Measurements from ENCODE around the gene OLFM4. TPM values are rescaled to one million over a fixed set of nuclear protein-coding genes. Genes with fewer than 3 reads are reported as not detected.

Gene OLFM4, protein sequence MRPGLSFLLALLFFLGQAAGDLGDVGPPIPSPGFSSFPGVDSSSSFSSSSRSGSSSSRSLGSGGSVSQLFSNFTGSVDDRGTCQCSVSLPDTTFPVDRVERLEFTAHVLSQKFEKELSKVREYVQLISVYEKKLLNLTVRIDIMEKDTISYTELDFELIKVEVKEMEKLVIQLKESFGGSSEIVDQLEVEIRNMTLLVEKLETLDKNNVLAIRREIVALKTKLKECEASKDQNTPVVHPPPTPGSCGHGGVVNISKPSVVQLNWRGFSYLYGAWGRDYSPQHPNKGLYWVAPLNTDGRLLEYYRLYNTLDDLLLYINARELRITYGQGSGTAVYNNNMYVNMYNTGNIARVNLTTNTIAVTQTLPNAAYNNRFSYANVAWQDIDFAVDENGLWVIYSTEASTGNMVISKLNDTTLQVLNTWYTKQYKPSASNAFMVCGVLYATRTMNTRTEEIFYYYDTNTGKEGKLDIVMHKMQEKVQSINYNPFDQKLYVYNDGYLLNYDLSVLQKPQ
- not detected for total RNA-seq
- 0 to 0.12 reads per million in 2 donors for total RNA-seq

DNA sequence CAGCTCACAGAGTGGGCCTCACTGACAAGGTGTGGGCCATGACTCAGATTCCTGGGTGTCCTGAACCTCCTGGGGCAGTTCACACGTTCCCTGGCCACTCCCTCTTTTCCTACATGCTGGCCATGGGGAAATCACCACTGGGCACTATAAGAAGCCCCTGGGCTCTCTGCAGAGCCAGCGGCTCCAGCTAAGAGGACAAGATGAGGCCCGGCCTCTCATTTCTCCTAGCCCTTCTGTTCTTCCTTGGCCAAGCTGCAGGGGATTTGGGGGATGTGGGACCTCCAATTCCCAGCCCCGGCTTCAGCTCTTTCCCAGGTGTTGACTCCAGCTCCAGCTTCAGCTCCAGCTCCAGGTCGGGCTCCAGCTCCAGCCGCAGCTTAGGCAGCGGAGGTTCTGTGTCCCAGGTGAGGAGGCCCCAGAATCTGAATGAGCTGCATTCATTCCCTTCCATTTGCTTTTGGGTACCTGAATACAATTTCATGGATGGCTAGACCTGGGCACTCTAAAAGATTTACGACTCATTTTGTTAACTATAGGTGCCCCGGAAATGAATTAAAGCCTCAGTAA lies at the start of gene OLFM4:
Gene OLFM4, plus strand, starts transcription at position 177 of the 567 bp plus-strand sequence. Its CDS starts 24 bp downstream, at position 201.
- no peak within 1 kb of the TSS for H3K4me3 Mint-ChIP-seq
- no peak within 1 kb of the TSS for H3K27ac Mint-ChIP-seq
- ATAC-seq (no peak), DNase-seq (no peak)
- no peaks in the 10 kb centered on the region for H3K4me1 Mint-ChIP-seq
- H3K9me3 ChIP-seq (ENCODE audit: control insufficient read depth, low read length, poor library complexity, severe bottlenecking): no peaks in the 10 kb centered on the region
- H3K27me3 Mint-ChIP-seq: peaks cover 38% of the 10 kb centered on the region
- no peaks in the 10 kb centered on the region for H3K36me3 Mint-ChIP-seq (ENCODE audit: low read depth)

DNA sequence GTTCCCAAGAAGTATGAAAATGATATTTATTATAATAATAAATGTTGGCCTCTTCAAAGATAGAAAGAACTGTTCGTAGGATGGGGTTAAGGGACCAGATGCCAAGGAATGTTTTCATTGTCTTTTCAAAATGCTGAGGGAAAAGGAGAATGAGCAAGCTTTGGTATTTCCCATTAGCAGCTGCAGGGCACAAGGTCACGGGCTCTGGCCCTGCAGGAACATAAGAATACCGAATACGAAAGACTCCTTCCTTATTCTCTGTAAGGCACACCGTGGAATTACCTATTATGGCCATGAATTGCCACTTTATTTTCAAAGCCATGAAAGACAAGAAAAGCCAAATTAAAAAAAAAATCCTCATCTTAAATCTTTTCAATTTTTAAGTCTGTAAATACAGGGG lies 49.6 kb upstream of the OLFM4 start:
- no peaks in the 10 kb centered on the region for H3K9me3 ChIP-seq (ENCODE audit: control insufficient read depth, low read length, poor library complexity, severe bottlenecking)
- ATAC-seq (no peak), DNase-seq (no peak)
- no peaks in the 10 kb centered on the region for H3K36me3 Mint-ChIP-seq (ENCODE audit: low read depth)
- peaks cover 34% of the 10 kb centered on the region for H3K27me3 Mint-ChIP-seq
- H3K4me3 Mint-ChIP-seq: no peak overlapping the region
- H3K27ac Mint-ChIP-seq: no peak overlapping the region
- no peaks in the 10 kb centered on the region for H3K4me1 Mint-ChIP-seq

DNA sequence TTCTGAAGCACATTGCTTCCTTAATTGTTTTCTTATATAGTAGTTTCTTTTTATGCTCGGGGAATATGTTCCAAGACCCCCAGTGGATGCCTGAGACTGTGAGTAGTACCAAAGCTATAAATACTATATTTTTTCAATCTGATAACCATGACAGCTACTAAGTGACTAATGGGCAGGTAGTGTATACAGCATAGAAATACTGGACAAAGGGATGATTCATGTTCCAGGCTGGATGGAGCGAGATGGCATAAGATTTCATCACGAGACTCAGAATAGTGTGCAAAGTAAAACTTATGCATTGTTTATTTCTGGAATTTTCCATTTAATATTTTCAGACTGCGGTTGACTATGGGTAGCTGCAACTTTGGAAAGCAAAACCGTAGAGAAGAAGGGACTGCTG lies 47.9 kb upstream of the OLFM4 start:
- Mint-ChIP-seq H3K27ac (no peak overlapping the region), H3K36me3 (ENCODE audit: low read depth) (no peaks in the 10 kb centered on the region)

DNA sequence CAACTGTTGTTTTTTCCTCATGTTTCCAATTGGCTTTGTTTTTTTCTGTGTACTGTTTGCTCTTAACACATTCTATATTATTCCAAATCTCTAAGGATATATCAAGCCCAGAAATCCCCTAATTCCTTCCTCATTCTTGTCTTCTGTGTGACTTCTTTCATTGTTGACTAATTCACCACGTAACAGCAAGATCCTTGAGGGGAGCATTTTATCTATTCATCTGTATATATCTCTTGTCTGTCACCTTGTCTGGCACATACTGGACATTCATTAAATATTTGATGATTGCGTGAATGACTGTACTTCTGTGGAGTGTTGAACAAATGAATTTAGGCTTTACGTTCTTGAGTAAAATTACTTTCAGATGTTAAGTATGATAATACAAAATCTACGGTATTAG lies 44.8 kb upstream of the OLFM4 start:
- no peaks in the 10 kb centered on the region for H3K36me3 Mint-ChIP-seq (ENCODE audit: low read depth)
- no peak for DNase-seq
- ATAC-seq: no peak
- peaks cover 26% of the 10 kb centered on the region for H3K27me3 Mint-ChIP-seq
- H3K9me3 ChIP-seq (ENCODE audit: control insufficient read depth, low read length, poor library complexity, severe bottlenecking): no peaks in the 10 kb centered on the region
- H3K4me1 Mint-ChIP-seq: no peaks in the 10 kb centered on the region
- H3K4me3 Mint-ChIP-seq: no peak overlapping the region
- no peak overlapping the region for H3K27ac Mint-ChIP-seq

More for the DNA sequence above, 47.9 kb upstream of the OLFM4 start:
- H3K4me3 Mint-ChIP-seq: no peak overlapping the region
- no peaks in the 10 kb centered on the region for H3K9me3 ChIP-seq (ENCODE audit: control insufficient read depth, low read length, poor library complexity, severe bottlenecking)
- peaks cover 25% of the 10 kb centered on the region for H3K27me3 Mint-ChIP-seq
- DNase-seq (no peak), ATAC-seq (no peak)
- no peaks in the 10 kb centered on the region for H3K4me1 Mint-ChIP-seq

DNA sequence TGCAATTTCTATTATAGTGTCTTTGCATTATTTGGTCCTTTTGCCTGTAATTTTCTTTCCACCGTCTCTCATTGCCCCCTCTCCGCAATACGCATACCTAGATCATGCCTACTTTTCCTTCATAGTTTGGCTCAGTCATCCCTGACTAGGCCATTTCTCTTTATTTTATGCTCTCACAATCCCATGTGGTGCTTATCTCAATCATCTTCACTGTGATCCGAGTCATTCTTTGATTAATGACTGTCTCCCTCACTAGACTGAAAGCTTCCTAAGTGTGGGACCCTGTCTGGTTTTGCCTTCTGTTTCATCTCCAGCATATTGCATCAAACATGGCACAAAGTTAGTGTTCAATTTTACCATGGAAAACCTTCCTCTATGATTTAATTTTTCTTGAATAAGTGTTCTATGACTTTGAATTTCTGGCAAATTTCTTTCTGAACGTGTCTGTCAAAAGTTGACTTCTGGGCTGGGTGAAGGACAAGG lies 43.7 kb upstream of the OLFM4 start:
- ATAC-seq (no peak), DNase-seq (no peak)
- H3K4me1 Mint-ChIP-seq: no peaks in the 10 kb centered on the region
- peaks cover 36% of the 10 kb centered on the region for H3K27me3 Mint-ChIP-seq
- H3K36me3 Mint-ChIP-seq (ENCODE audit: low read depth): no peaks in the 10 kb centered on the region
- H3K27ac Mint-ChIP-seq: no peak overlapping the region
- H3K4me3 Mint-ChIP-seq: no peak overlapping the region
- H3K9me3 ChIP-seq (ENCODE audit: control insufficient read depth, low read length, poor library complexity, severe bottlenecking): no peaks in the 10 kb centered on the region

DNA sequence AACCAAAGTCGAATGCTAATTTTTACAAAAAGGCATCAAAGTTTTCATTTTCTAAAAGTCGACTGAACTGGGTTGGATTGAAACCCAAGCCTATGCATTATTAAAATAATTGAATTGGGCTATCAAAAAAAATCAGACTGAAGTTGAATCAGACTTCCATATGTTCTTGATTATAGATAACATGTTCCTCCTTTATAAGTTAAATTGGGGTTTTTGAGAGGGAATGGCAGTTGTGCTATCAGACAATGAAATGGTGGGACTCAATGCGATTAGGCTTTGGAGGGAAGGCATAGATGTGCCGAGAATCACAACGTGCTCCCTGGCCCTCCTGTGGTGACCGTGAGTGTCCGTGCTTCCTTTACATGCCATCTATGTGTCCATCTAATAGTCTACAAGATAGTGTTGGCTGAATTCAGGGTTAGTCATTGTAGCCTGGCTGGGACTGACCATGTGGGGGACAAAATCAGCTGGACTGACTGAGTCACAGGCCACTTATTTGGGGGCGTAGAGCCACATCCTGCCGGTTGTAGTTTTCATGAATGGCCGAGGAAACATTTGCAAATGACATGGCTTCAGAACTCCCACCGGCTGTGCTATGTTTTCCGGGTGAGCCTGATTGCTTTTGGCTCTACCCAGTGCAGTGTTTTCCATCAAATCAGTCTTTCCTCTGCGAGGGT lies 37.1 kb upstream of the OLFM4 start:
- H3K4me3 Mint-ChIP-seq: no peak overlapping the region
- no peak overlapping the region for H3K27ac Mint-ChIP-seq
- H3K9me3 ChIP-seq (ENCODE audit: control insufficient read depth, low read length, poor library complexity, severe bottlenecking): no peaks in the 10 kb centered on the region
- no peak for ATAC-seq
- H3K4me1 Mint-ChIP-seq: no peaks in the 10 kb centered on the region
- no peaks in the 10 kb centered on the region for H3K36me3 Mint-ChIP-seq (ENCODE audit: low read depth)
- no peak for DNase-seq
- H3K27me3 Mint-ChIP-seq: peaks cover 37% of the 10 kb centered on the region

DNA sequence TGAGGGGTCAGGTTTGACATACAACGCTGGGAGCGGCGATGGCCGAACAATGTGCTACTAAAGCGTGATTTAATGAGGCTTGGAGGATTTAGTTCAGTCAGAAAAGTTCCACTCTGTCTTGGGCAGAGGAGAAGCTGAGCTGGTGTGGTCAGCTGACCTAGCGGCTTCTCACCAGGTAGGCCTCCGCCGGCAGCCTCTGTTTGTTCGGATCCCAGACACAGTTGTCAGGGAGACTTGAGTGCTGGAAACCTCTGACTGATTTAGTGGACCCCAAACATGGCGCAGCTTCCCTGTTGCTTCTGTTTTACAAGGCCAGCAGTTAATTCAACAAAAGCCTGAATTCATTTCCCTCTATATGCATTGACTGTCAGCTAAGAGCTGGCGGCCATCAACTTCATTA lies 36.5 kb upstream of the OLFM4 start:
- Mint-ChIP-seq H3K27me3 (peaks cover 38% of the 10 kb centered on the region), H3K27ac (no peak overlapping the region), H3K4me1 (no peaks in the 10 kb centered on the region), H3K36me3 (ENCODE audit: low read depth) (no peaks in the 10 kb centered on the region), H3K4me3 (no peak overlapping the region)
- H3K9me3 ChIP-seq (ENCODE audit: control insufficient read depth, low read length, poor library complexity, severe bottlenecking): no peaks in the 10 kb centered on the region
- no peak for DNase-seq
- no peak for ATAC-seq

DNA sequence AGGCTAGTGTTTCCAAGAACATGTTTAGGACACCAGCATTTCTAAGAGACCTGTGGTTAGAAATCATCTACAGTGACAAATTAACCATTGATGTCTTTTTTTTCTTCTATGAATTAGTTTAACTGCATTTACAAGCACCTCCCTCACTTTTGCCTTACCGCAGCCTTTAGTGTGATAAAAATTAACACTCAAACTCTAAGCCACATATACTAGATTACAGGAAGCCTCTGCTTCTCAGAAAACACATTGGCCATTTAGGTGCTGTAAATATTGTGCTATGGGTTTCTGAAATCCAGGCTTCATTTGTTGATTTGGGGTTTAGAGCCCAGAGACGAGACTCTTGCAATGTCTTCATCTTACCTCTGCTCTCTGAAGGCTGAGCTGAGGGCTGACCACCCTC lies 34.6 kb upstream of the OLFM4 start:
- Mint-ChIP-seq H3K27me3 (peaks cover 40% of the 10 kb centered on the region), H3K4me1 (no peaks in the 10 kb centered on the region), H3K27ac (no peak overlapping the region), H3K36me3 (ENCODE audit: low read depth) (no peaks in the 10 kb centered on the region), H3K4me3 (no peak overlapping the region)
- ATAC-seq (no peak), DNase-seq (no peak)
- H3K9me3 ChIP-seq (ENCODE audit: control insufficient read depth, low read length, poor library complexity, severe bottlenecking): no peaks in the 10 kb centered on the region

DNA sequence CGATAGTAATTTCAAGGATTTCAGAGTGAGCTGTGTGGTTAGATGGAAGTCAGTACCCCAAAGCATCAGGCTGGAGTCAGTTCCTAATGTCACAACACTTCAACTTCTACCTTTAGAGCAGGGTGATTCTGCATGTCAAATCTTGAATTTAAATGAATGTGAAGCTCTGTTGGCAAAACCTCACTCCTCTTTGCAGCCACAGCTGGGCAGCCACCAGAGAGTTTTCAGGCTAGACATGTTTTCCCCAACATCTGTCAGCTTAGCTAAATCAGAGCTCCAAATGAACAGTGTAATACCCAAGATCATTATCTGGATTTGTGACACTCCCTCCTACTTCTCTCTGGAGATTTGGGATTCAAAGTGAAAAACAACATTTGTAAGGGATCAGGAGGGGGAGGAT lies 33.7 kb upstream of the OLFM4 start:
- no peaks in the 10 kb centered on the region for H3K9me3 ChIP-seq (ENCODE audit: control insufficient read depth, low read length, poor library complexity, severe bottlenecking)
- Mint-ChIP-seq H3K36me3 (ENCODE audit: low read depth) (no peaks in the 10 kb centered on the region), H3K27me3 (peaks cover 32% of the 10 kb centered on the region), H3K27ac (no peak overlapping the region), H3K4me3 (no peak overlapping the region), H3K4me1 (peaks cover 2% of the 10 kb centered on the region)
- ATAC-seq (no peak), DNase-seq (no peak)

DNA sequence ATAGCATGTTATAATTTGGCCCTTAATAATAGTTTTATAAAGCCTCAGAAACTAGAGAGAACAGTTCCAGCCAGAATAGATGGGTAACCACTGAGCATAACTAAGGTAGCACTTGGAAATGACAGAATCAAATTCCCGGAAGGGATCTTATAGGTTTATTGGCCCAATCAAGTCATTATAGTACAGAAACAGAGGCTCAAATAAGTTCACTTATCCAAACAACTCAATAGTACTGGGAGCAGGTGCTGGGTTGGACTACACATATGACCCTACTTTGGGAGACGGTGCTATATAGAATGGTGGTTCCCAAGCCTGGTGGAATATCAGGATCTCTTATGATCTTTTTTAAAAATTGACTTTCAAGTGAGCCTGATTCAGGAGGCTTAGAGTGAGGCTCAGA lies 32.7 kb upstream of the OLFM4 start:
- H3K36me3 Mint-ChIP-seq (ENCODE audit: low read depth): no peaks in the 10 kb centered on the region
- no peak overlapping the region for H3K27ac Mint-ChIP-seq
- ATAC-seq (no peak), DNase-seq (no peak)
- H3K4me3 Mint-ChIP-seq: no peak overlapping the region
- H3K27me3 Mint-ChIP-seq: peaks cover 22% of the 10 kb centered on the region
- no peaks in the 10 kb centered on the region for H3K9me3 ChIP-seq (ENCODE audit: control insufficient read depth, low read length, poor library complexity, severe bottlenecking)
- peaks cover 2% of the 10 kb centered on the region for H3K4me1 Mint-ChIP-seq

DNA sequence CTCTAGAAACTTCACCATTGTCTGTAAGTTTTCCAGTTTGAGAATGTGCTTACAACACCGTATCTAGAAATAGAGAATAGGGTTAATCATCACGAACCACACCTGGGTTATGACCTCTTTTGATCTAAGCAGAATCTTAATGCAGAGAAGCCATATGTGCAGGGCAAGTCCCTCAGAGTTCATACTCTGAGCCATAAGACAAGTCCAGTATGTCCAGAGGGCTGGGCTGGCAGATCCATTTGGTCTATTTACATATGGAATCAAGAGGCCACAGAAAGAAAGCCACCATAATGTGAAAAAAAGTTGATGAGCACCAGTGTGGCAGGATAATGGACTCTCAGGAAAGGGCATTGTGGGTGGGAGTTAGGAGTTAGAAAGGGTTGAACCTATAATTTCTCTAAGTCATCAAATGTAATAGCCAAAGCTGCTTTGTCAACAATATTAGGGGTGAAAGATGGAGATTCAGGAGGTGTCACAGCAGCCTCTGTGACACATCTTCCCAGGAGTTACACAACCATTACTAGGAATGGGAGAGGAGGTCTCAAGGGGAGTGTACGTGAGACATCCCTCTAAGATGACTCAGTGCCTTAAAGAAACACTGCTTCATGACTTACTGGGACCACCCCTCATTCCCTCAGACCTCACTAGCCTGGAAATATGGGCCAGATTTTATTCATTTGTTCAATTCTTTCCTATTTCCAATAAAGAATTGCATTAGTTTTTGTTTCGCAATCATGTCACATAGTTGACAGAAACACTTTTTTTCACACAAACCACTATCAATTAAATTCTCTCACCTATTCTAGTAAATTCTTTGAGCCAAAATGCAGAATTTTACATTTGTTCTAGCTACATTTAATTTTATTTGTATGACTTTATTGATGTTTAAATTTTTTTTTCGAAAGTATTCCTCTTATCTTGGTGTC lies 30.4 kb upstream of the OLFM4 start:
- no peaks in the 10 kb centered on the region for H3K36me3 Mint-ChIP-seq (ENCODE audit: low read depth)
- peaks cover 19% of the 10 kb centered on the region for H3K27me3 Mint-ChIP-seq
- no peak overlapping the region for H3K27ac Mint-ChIP-seq
- no peaks in the 10 kb centered on the region for H3K9me3 ChIP-seq (ENCODE audit: control insufficient read depth, low read length, poor library complexity, severe bottlenecking)
- H3K4me3 Mint-ChIP-seq: no peak overlapping the region
- H3K4me1 Mint-ChIP-seq: peaks cover 2% of the 10 kb centered on the region
- ATAC-seq: no peak
- DNase-seq: no peak

DNA sequence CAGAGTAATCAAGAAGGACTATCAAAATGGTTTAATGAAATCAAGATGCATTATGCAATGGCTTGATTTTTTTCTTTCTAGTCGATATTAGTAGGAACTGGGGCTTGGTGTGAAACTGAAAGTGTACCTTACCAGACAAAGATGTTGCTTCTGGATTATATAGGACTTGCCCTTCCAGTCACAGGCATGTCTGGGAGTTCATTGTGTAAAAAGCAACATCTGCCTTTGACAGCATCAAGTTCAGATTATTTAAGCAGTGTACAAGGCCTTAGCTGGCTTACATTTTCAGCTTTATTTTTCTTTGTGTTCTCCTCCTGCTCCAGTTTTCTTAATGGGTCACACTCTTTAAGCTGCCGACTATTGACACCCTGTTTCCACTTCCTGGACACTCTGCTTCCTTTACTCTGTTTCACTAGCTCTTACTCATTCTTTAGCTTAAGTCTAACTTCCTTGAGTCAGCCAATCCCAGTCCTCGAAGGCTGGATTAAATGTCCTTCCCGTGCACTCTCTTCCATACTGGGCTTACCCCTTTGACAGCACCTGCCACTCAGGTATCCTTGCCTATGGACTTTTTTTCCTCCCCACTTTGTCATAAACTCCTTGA lies 29.4 kb upstream of the OLFM4 start:
- DNase-seq (no peak), ATAC-seq (no peak)
- no peak overlapping the region for H3K4me3 Mint-ChIP-seq

More for the DNA sequence above, 29.4 kb upstream of the OLFM4 start:
- Mint-ChIP-seq H3K27ac (no peak overlapping the region), H3K36me3 (ENCODE audit: low read depth) (no peaks in the 10 kb centered on the region), H3K4me1 (peaks cover 2% of the 10 kb centered on the region), H3K27me3 (peaks cover 15% of the 10 kb centered on the region)
- no peaks in the 10 kb centered on the region for H3K9me3 ChIP-seq (ENCODE audit: control insufficient read depth, low read length, poor library complexity, severe bottlenecking)

Measured in T-helper 17 cell (primary cell).